Measurements from ENCODE around the gene R3HDM4.

- TF ChIP-seq, protein P1, sequence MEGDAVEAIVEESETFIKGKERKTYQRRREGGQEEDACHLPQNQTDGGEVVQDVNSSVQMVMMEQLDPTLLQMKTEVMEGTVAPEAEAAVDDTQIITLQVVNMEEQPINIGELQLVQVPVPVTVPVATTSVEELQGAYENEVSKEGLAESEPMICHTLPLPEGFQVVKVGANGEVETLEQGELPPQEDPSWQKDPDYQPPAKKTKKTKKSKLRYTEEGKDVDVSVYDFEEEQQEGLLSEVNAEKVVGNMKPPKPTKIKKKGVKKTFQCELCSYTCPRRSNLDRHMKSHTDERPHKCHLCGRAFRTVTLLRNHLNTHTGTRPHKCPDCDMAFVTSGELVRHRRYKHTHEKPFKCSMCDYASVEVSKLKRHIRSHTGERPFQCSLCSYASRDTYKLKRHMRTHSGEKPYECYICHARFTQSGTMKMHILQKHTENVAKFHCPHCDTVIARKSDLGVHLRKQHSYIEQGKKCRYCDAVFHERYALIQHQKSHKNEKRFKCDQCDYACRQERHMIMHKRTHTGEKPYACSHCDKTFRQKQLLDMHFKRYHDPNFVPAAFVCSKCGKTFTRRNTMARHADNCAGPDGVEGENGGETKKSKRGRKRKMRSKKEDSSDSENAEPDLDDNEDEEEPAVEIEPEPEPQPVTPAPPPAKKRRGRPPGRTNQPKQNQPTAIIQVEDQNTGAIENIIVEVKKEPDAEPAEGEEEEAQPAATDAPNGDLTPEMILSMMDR (IDR thresholded peaks at IDR 0.05 in 4 of 5, conservative IDR thresholded peaks at IDR 0.05 in 1 of 5), result no peak
- no peak for TF ChIP-seq POLR2A (IDR thresholded peaks at IDR 0.05)
Measured at GRCh38 chr19:944171-944567, 31.1 kb upstream of the R3HDM4 start.

Data from gastrocnemius medialis (tissue), 4 donors.